WI38 (cell line): ENCODE results near the gene HOXD8.

Experiments used
- H3K4me3 ChIP-seq: 2 replicates; pipeline ENCODE4 v1.5.1; 2011; ENCODE audit warnings: low read depth, mild to moderate bottlenecking, control low read depth, low read length
- TF ChIP-seq, protein P1 (sequence below): IDR thresholded peaks from 2 replicates; pipeline ENCODE4 v1.5.1; 2012; ENCODE audit warnings: low read depth, mild to moderate bottlenecking, control low read depth, low read length

The HOXD8 gene

GRCh38 chr2:176128982-176129796 lies at the start of gene HOXD8:
Gene HOXD8 (plus strand): TSS chr2:176129705. CDS start chr2:176130367, 662 bp downstream.
- TF ChIP-seq, protein P1, sequence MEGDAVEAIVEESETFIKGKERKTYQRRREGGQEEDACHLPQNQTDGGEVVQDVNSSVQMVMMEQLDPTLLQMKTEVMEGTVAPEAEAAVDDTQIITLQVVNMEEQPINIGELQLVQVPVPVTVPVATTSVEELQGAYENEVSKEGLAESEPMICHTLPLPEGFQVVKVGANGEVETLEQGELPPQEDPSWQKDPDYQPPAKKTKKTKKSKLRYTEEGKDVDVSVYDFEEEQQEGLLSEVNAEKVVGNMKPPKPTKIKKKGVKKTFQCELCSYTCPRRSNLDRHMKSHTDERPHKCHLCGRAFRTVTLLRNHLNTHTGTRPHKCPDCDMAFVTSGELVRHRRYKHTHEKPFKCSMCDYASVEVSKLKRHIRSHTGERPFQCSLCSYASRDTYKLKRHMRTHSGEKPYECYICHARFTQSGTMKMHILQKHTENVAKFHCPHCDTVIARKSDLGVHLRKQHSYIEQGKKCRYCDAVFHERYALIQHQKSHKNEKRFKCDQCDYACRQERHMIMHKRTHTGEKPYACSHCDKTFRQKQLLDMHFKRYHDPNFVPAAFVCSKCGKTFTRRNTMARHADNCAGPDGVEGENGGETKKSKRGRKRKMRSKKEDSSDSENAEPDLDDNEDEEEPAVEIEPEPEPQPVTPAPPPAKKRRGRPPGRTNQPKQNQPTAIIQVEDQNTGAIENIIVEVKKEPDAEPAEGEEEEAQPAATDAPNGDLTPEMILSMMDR = no peak
- peak within 1 kb of the TSS; percentile 40 for H3K4me3 ChIP-seq

GRCh38 chr2:176079831-176080539 lies 49.5 kb upstream of the HOXD8 start:
- TF ChIP-seq, protein P1 = peak; percentile 80
- H3K4me3 ChIP-seq = no peak overlapping the region

- no peak overlapping the region for H3K4me3 ChIP-seq
- TF ChIP-seq, protein P1 = no peak
These were observed 48.7 kb upstream of the HOXD8 start for GRCh38 chr2:176080540-176081375.

- H3K4me3 ChIP-seq = no peak overlapping the region
- TF ChIP-seq, protein P1 = no peak
These were observed 48.1 kb upstream of the HOXD8 start for GRCh38 chr2:176081376-176081836.

GRCh38 chr2:176081837-176082524 lies 47.5 kb upstream of the HOXD8 start:
- TF ChIP-seq, protein P1 = no peak

DNA sequence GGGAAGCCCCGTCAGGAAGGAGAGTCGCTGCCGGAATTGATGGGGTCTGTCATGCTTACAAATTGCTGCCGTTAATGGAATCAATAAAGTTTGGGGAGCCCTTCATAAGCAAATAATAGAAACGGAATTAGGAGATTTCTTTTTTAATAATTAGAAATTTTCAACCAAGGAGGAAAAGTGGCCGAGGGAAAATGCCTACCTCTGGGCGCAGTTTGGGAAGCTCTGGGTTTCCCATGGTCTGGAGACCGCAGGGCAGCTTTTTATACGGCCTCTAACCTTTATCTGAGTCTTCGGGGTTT lies 47.0 kb upstream of the HOXD8 start:
- H3K4me3 ChIP-seq = no peak overlapping the region
- TF ChIP-seq, protein P1 = no peak

More at GRCh38 chr2:176081837-176082524, 47.5 kb upstream of the HOXD8 start:
- H3K4me3 ChIP-seq = no peak overlapping the region
